Fibroblast of lung (primary cell): ENCODE results near the gene AKAP13. TPM values are rescaled to one million over a fixed set of nuclear protein-coding genes. Genes with fewer than 3 reads are reported as not detected.

Experiments
- DNase-seq, 2 donors: peaks; one replicate each; pipeline versions ENCODE4 v3.0.0 to v3.0.0-alpha.2; 2010; ENCODE audit warnings: low read depth in 2 of 2
- H2AFZ ChIP-seq: 2 replicates; pipeline ENCODE4 v1.5.1; 2012; ENCODE audit warnings: low read length, control low read depth, inconsistent platforms
- H3K27ac ChIP-seq: 2 replicates; pipeline ENCODE4 v1.5.1; 2011; ENCODE audit warnings: low read length, control low read depth; ENCODE audit not compliant: insufficient read depth
- H3K27me3 ChIP-seq: 2 replicates; pipeline ENCODE4 v1.5.1; 2011; ENCODE audit warnings: mild to moderate bottlenecking, low read length; ENCODE audit not compliant: control insufficient read depth, insufficient read depth
- H3K36me3 ChIP-seq: 2 replicates; pipeline ENCODE4 v1.5.1; 2011; ENCODE audit warnings: low read length; ENCODE audit not compliant: control insufficient read depth, insufficient read depth
- H3K4me1 ChIP-seq: 2 replicates; pipeline ENCODE4 v1.5.1; 2011; ENCODE audit warnings: low read length; ENCODE audit not compliant: control insufficient read depth, insufficient read depth; ENCODE audit errors: extremely low read depth
- H3K4me2 ChIP-seq: 2 replicates; pipeline ENCODE4 v1.5.1; 2011; ENCODE audit warnings: low read length, control low read depth; ENCODE audit not compliant: insufficient read depth; ENCODE audit errors: extremely low read depth
- H3K4me3 ChIP-seq, 4 experiments: fragments of 200-600 bp in 1 of 4; sonication (generic) in 1 of 4; replicated peaks in 1 of 4; 2 replicates each; pipeline ENCODE4 v1.5.1; 2011 to 2016; ENCODE audit warnings: low read length in 4 of 4, low read depth in 3 of 4, mild to moderate bottlenecking in 3 of 4, control low read depth in 2 of 4, inconsistent platforms in 1 of 4, mixed read lengths in 1 of 4; ENCODE audit not compliant: insufficient read depth in 1 of 4; ENCODE audit errors: control extremely low read depth in 1 of 4
- H3K79me2 ChIP-seq: 2 replicates; pipeline ENCODE4 v1.5.1; 2012; ENCODE audit warnings: mild to moderate bottlenecking, low read length, inconsistent platforms; ENCODE audit not compliant: control insufficient read depth, insufficient read depth
- H3K9ac ChIP-seq: 2 replicates; pipeline ENCODE4 v1.5.1; 2011; ENCODE audit warnings: mild to moderate bottlenecking, low read length, control low read depth; ENCODE audit not compliant: insufficient read depth
- H3K9me3 ChIP-seq: 2 replicates; pipeline ENCODE4 v1.5.1; 2012; ENCODE audit warnings: low read depth, low read length; ENCODE audit not compliant: control insufficient read depth, insufficient read depth
- H4K20me1 ChIP-seq: 2 replicates; pipeline ENCODE4 v1.5.1; 2011; ENCODE audit warnings: low read length; ENCODE audit not compliant: control insufficient read depth, insufficient read depth; ENCODE audit errors: extremely low read depth
- CTCF ChIP-seq, 2 donors: IDR thresholded peaks in 1 of 2; conservative IDR thresholded peaks in 1 of 2; 1 replicate in 1 of 2; 2 replicates in 1 of 2; pipeline ENCODE4 v1.5.1; 2011 to 2012; ENCODE audit warnings: low read length in 2 of 2, control low read depth in 1 of 2, inconsistent platforms in 1 of 2, low read depth in 1 of 2, mild to moderate bottlenecking in 1 of 2
- EZH2 ChIP-seq: IDR thresholded peaks from 2 replicates; pipeline ENCODE4 v1.5.1; 2012; ENCODE audit warnings: low read length, control low read depth, mild to moderate bottlenecking; ENCODE audit errors: missing control alignments
- polyA plus RNA-seq, 2 donors: library from polyadenylated mRNA; depleted of rRNA in 1 of 2; stranded (reverse) in 1 of 2; unstranded in 1 of 2; fragments of >200 nt; gene quantifications; 2 replicates each; pipeline ENCODE4 v1.2.1, GENCODE V29; 2011 to 2012; ENCODE audit warnings: missing spikeins in 1 of 2
- total RNA-seq: library from RNA; depleted of rRNA; stranded (reverse); fragments of >200 nt; gene quantifications from 2 replicates; pipeline ENCODE4 v1.2.1, GENCODE V29; 2014

Gene AKAP13
- total and polyA plus RNA-seq, 2 donors (not counting 1 experiment from before 2014, with no cell fraction given) = 8.3 to 68.4 TPM

GRCh38 chr15:85694091-85694490, 313.7 kb downstream of the AKAP13 start:
- no peak overlapping the region for H3K4me3 ChIP-seq
- H2AFZ ChIP-seq = no peak overlapping the region
- H3K27ac ChIP-seq = no peak overlapping the region
- H3K9me3 ChIP-seq = no peaks in the 10 kb centered on the region
- H3K4me1 ChIP-seq = no peaks in the 10 kb centered on the region
- no peak overlapping the region for H3K9ac ChIP-seq
- H4K20me1 ChIP-seq = no peaks in the 10 kb centered on the region
- no peak overlapping the region for H3K4me2 ChIP-seq
- H3K27me3 ChIP-seq = no peaks in the 10 kb centered on the region
- H3K79me2 ChIP-seq = no peaks in the 10 kb centered on the region
- peaks cover 2% of the 10 kb centered on the region for H3K36me3 ChIP-seq
- no peak for DNase-seq
- TF ChIP-seq CTCF (conservative IDR thresholded peaks at IDR 0.05 in 1 of 2, IDR thresholded peaks at IDR 0.05 in 1 of 2; ENCODE audit: low read depth in 1 of 2, low read length in 2 of 2) (no peak), EZH2 (no peak)

- Histone ChIP-seq H3K4me3 (no peak overlapping the region), H3K27me3 (no peaks in the 10 kb centered on the region), H4K20me1 (no peaks in the 10 kb centered on the region), H3K4me1 (peaks cover 6% of the 10 kb centered on the region), H3K9ac (no peak overlapping the region), H3K79me2 (no peaks in the 10 kb centered on the region), H3K36me3 (no peaks in the 10 kb centered on the region), H3K27ac (no peak overlapping the region), H3K4me2 (no peak overlapping the region), H2AFZ (no peak overlapping the region), H3K9me3 (no peaks in the 10 kb centered on the region)
- no peak for DNase-seq
- TF ChIP-seq EZH2 (no peak), CTCF (conservative IDR thresholded peaks at IDR 0.05 in 1 of 2, IDR thresholded peaks at IDR 0.05 in 1 of 2; ENCODE audit: low read depth in 1 of 2, low read length in 2 of 2) (no peak)
These were observed 320.4 kb downstream of the AKAP13 start for GRCh38 chr15:85700767-85701166.

- H3K9me3 ChIP-seq = no peaks in the 10 kb centered on the region
- H2AFZ ChIP-seq = peak overlapping the region; percentile 9
- no peak overlapping the region for H3K9ac ChIP-seq
These were observed 322.1 kb downstream of the AKAP13 start for GRCh38 chr15:85702321-85703101.

More at GRCh38 chr15:85702321-85703101, 322.1 kb downstream of the AKAP13 start:
- Histone ChIP-seq H3K4me1 (peaks cover 15% of the 10 kb centered on the region), H3K27me3 (no peaks in the 10 kb centered on the region), H3K36me3 (no peaks in the 10 kb centered on the region), H3K4me2 (no peak overlapping the region), H3K27ac (peak overlapping the region; percentile 51), H3K4me3 (peak overlapping the region in 1 of 4 experiments; percentile 8), H4K20me1 (no peaks in the 10 kb centered on the region), H3K79me2 (no peaks in the 10 kb centered on the region)
- peak; percentile 45 to 85 for DNase-seq
- TF ChIP-seq CTCF (conservative IDR thresholded peaks at IDR 0.05 in 1 of 2, IDR thresholded peaks at IDR 0.05 in 1 of 2; ENCODE audit: low read depth in 1 of 2, low read length in 2 of 2) (no peak), EZH2 (no peak)
